Activated CD4-positive, alpha-beta T cell treated with anti-CD3 and anti-CD28 coated beads, Interleukin-2, amount 10 ng/mL, durations not matched to agents 24 days and 14 days (primary cell): ENCODE data around the gene ANKRD11. TPM values are rescaled to one million over a fixed set of nuclear protein-coding genes. Genes with fewer than 3 reads are reported as not detected.

ENCODE experiments used
- DNase-seq: peaks from one replicate; pipeline ENCODE4 v3.0.0; 2022
- H3K27ac Mint-ChIP-seq: one replicate; pipeline ENCODE4 v1.8.0; 2022; ENCODE audit warnings: mild to moderate bottlenecking, mixed read lengths
- H3K27me3 Mint-ChIP-seq: one replicate; pipeline ENCODE4 v1.8.0; 2022; ENCODE audit warnings: mixed read lengths
- H3K36me3 Mint-ChIP-seq: one replicate; pipeline ENCODE4 v1.8.0; 2022; ENCODE audit warnings: low read depth, mild to moderate bottlenecking, mixed read lengths
- H3K4me1 Mint-ChIP-seq: one replicate; pipeline ENCODE4 v1.8.0; 2021; ENCODE audit warnings: mixed read lengths
- H3K4me3 Mint-ChIP-seq: one replicate; pipeline ENCODE4 v1.8.0; 2022; ENCODE audit warnings: mild to moderate bottlenecking, moderate library complexity, mixed read lengths
- H3K9me3 Mint-ChIP-seq: one replicate; pipeline ENCODE4 v1.8.0; 2021; ENCODE audit warnings: mixed read lengths
- intact Hi-C: fragments of 100-400 bp; cut with micrococcal nuclease; formaldehyde crosslinking; loops from one replicate; pipeline ENCODE4 v1.15.1; 2023
- total RNA-seq: library from RNA; stranded (reverse); gene quantifications from 2 replicates; pipeline ENCODE4 v1.2.3, GENCODE V29; 2022

Gene ANKRD11
- total RNA-seq, 1 donor from 2014 or later: 152 TPM

DNA sequence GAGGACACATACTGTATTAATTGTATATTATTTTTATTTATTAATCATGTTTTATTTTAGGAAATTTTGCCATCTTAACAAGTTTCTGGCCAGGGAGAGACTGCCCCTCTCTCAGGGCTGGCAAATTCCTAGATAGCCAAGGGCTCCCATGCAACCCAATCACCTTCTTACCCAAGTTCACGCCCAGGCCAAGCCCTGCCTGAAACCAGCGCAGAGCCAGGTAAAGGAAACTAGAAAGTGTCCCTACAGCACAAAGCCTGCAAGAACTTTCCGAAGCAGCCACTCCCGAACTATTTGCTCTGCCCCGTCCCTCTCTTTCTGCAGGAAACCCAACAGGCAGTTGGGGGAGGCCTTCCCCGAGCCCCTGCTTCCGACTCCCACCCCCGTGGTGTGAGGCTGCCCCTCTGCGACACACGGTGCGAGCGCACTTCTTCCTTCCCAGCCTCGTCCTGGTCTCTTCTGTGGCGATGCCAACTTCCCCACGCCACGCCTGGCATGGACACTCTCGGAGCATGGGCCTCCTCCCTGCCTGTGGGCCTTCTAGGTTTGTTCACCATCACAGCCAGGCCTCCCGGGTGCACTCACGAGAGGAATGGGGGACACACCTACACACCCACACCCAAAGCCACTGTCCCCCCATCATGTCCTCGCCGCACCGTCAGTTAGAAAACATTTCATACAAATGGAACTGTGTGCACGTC lies 172.5 kb downstream of the ANKRD11 start:
- peaks cover 24% of the 10 kb centered on the region for H3K36me3 Mint-ChIP-seq
- peak overlapping the region; percentile 96 for H3K27ac Mint-ChIP-seq
- peak overlapping the region; percentile 31 for H3K4me3 Mint-ChIP-seq
- no peaks in the 10 kb centered on the region for H3K9me3 Mint-ChIP-seq
- DNase-seq: no peak
- intact Hi-C loops: no loop called here
- H3K27me3 Mint-ChIP-seq: no peaks in the 10 kb centered on the region
- peaks cover 82% of the 10 kb centered on the region for H3K4me1 Mint-ChIP-seq

GRCh38 chr16:89317101-89317671 lies 173.2 kb downstream of the ANKRD11 start:
- H3K36me3 Mint-ChIP-seq: peaks cover 22% of the 10 kb centered on the region
- no peak for DNase-seq
- intact Hi-C loops: no loop called here
- H3K9me3 Mint-ChIP-seq: no peaks in the 10 kb centered on the region
- peaks cover 76% of the 10 kb centered on the region for H3K4me1 Mint-ChIP-seq
- H3K4me3 Mint-ChIP-seq: peak overlapping the region; percentile 84
- peak overlapping the region; percentile 96 for H3K27ac Mint-ChIP-seq
- H3K27me3 Mint-ChIP-seq: no peaks in the 10 kb centered on the region

GRCh38 chr16:89316701-89317100 lies 173.7 kb downstream of the ANKRD11 start:
- Mint-ChIP-seq H3K4me3 (peak overlapping the region; percentile 84), H3K9me3 (no peaks in the 10 kb centered on the region), H3K27ac (peak overlapping the region; percentile 96), H3K36me3 (peaks cover 20% of the 10 kb centered on the region), H3K27me3 (no peaks in the 10 kb centered on the region), H3K4me1 (peaks cover 71% of the 10 kb centered on the region)
- intact Hi-C loops: loop anchor here (1.0 kb wide), 1 partner anchor 8 kb away; no protein-coding TSS in a partner anchor
- no peak for DNase-seq

DNA sequence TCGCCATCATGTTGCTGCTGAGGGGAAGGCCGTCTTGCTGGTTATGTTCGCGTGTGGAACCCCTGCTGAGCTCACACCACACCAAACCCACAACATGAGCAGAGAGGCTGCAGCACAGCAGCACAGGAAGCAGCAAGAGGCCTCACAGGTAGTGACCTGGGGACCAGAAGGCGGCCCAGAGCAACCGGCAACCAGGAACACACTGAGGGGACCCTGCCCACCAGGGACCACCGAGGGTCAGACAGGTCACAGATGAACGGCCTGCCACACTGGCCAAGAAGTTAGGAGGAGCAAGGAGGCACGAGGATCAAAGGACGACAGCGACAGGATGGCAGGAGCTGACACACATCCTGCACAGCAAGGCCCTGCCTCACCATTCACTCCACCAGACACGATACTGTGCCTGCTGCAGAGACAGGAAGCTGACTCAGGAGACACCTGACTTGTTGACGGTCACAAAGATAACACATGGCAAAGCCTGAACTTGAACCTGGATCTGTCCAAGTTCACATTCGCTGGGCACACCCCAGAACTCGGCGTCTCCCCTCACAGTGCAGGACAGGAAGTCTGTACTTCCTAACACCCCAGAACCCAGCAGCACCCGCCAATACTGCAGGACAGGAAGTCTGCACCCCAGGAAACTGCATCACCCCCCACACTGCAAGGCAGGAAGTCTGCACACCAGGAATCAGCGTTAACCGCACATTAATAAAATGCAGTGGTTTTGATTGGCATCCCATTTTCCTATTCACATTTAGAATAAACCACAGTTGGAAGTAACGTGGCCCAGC lies 174.4 kb downstream of the ANKRD11 start:
- Mint-ChIP-seq H3K4me1 (peaks cover 71% of the 10 kb centered on the region), H3K36me3 (peaks cover 25% of the 10 kb centered on the region), H3K4me3 (peak overlapping the region; percentile 84), H3K9me3 (no peaks in the 10 kb centered on the region), H3K27me3 (no peaks in the 10 kb centered on the region), H3K27ac (peak overlapping the region; percentile 96)
- DNase-seq: peak; percentile 93
- intact Hi-C loops: loop anchor here (1.0 kb wide), 1 partner anchor 8 kb away; no protein-coding TSS in a partner anchor

DNA sequence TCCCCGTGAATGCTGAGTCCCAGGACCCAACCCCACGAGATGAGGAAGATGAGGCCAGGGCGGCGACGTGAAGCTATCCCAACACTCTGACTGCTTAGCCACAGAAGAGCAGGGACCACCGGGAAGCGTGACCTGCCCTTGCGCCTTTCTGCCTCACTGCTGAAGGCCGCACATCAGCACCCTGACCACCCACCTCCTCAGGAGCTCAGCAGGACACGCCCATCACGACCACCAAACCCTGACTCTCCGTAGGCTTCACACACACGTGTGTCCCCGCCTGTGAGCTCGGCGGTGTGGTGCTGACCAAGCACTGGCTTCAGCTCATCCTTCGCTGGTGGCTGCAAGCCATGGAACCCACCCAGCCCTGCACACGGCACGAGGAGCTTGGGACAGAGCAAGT lies 175.1 kb downstream of the ANKRD11 start:
- peaks cover 68% of the 10 kb centered on the region for H3K4me1 Mint-ChIP-seq
- no peaks in the 10 kb centered on the region for H3K27me3 Mint-ChIP-seq
- DNase-seq: no peak
- intact Hi-C loops: no loop called here
- peaks cover 29% of the 10 kb centered on the region for H3K36me3 Mint-ChIP-seq
- H3K27ac Mint-ChIP-seq: peak overlapping the region; percentile 96
- peak overlapping the region; percentile 84 for H3K4me3 Mint-ChIP-seq
- no peaks in the 10 kb centered on the region for H3K9me3 Mint-ChIP-seq

DNA sequence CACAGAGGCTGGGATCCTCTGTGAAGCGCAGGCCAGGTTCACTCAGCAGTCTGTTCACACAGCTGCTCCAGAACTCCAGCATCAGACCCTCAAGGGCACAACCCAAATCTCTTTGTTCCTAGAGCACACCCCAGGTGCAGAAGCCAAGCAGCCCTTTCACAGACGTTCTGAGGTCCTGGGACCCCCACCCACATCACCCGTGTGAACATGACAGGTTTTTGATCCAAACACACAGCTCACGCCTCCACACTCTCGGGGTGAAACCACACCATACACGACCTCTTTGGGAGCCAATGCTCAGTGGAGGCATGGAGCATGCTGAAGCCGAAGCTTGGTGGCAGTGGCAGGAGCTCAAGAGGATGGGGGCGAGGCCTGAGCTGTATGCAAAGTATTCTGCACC lies 175.5 kb downstream of the ANKRD11 start:
- H3K36me3 Mint-ChIP-seq: peaks cover 31% of the 10 kb centered on the region
- H3K4me1 Mint-ChIP-seq: peaks cover 68% of the 10 kb centered on the region
- peak overlapping the region; percentile 96 for H3K27ac Mint-ChIP-seq
- H3K27me3 Mint-ChIP-seq: no peaks in the 10 kb centered on the region
- no peak for DNase-seq
- intact Hi-C loops: no loop called here
- peak overlapping the region; percentile 84 for H3K4me3 Mint-ChIP-seq
- H3K9me3 Mint-ChIP-seq: no peaks in the 10 kb centered on the region

GRCh38 chr16:89314357-89314756 lies 176.0 kb downstream of the ANKRD11 start:
- Mint-ChIP-seq H3K36me3 (peaks cover 31% of the 10 kb centered on the region), H3K4me3 (peak overlapping the region; percentile 84), H3K27me3 (no peaks in the 10 kb centered on the region), H3K4me1 (peaks cover 67% of the 10 kb centered on the region), H3K9me3 (no peaks in the 10 kb centered on the region), H3K27ac (peak overlapping the region; percentile 96)
- peak; percentile 82 for DNase-seq
- intact Hi-C loops: no loop called here

- Mint-ChIP-seq H3K4me1 (peaks cover 69% of the 10 kb centered on the region), H3K27me3 (no peaks in the 10 kb centered on the region), H3K36me3 (peaks cover 34% of the 10 kb centered on the region), H3K4me3 (peak overlapping the region; percentile 84), H3K27ac (no peak overlapping the region), H3K9me3 (no peaks in the 10 kb centered on the region)
- intact Hi-C loops: no loop called here
- DNase-seq: no peak
These were observed 176.8 kb downstream of the ANKRD11 start for GRCh38 chr16:89313583-89313982.

DNA sequence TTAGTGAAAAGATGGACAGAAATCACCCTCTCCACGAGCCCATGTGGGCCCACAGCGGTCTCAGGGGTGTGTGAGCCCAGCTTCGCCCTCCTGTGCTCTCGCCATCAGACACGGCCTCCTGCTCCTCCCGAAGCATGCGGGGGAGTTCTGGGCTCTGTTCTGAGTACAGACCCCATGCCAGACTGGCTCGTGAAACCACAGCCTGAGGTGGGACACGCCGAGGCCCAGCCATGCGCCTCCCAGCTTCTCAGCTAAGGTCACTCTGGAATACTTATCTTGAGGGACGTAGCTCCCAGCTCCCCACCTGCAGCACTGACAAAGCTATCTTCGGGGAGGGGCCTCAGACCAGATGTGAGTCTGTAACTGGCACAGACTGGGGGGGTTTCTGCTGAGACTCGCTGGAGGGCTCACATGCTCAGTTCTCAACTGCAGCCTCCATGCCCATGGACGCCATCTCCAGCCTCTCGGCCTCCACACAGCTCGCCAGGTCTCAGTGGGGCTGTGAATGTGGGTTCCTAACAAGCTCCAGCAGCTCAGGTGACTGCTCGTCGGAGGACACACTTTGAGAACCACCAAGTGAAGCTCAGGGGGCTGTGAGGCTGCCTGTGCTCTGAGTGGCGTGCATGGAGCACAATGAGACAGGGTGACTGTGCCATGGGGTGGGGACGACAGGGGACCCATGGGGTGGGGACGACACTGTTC lies 177.6 kb downstream of the ANKRD11 start:
- peak overlapping the region; percentile 8 for H3K27ac Mint-ChIP-seq
- intact Hi-C loops: no loop called here
- DNase-seq: no peak
- H3K4me1 Mint-ChIP-seq: peaks cover 68% of the 10 kb centered on the region
- no peaks in the 10 kb centered on the region for H3K9me3 Mint-ChIP-seq
- no peaks in the 10 kb centered on the region for H3K27me3 Mint-ChIP-seq
- peaks cover 38% of the 10 kb centered on the region for H3K36me3 Mint-ChIP-seq
- H3K4me3 Mint-ChIP-seq: no peak overlapping the region

GRCh38 chr16:89312194-89312593 lies 178.2 kb downstream of the ANKRD11 start:
- DNase-seq: no peak
- Mint-ChIP-seq H3K4me3 (no peak overlapping the region), H3K9me3 (no peaks in the 10 kb centered on the region), H3K36me3 (peaks cover 39% of the 10 kb centered on the region), H3K27me3 (no peaks in the 10 kb centered on the region), H3K4me1 (peaks cover 65% of the 10 kb centered on the region), H3K27ac (peak overlapping the region; percentile 36)
- intact Hi-C loops: no loop called here

GRCh38 chr16:89311636-89312035 lies 178.7 kb downstream of the ANKRD11 start:
- H3K36me3 Mint-ChIP-seq: peaks cover 39% of the 10 kb centered on the region
- H3K27me3 Mint-ChIP-seq: no peaks in the 10 kb centered on the region
- H3K4me1 Mint-ChIP-seq: peaks cover 62% of the 10 kb centered on the region
- no peak overlapping the region for H3K4me3 Mint-ChIP-seq
- H3K27ac Mint-ChIP-seq: peak overlapping the region; percentile 5
- H3K9me3 Mint-ChIP-seq: no peaks in the 10 kb centered on the region
- no peak for DNase-seq
- intact Hi-C loops: no loop called here

DNA sequence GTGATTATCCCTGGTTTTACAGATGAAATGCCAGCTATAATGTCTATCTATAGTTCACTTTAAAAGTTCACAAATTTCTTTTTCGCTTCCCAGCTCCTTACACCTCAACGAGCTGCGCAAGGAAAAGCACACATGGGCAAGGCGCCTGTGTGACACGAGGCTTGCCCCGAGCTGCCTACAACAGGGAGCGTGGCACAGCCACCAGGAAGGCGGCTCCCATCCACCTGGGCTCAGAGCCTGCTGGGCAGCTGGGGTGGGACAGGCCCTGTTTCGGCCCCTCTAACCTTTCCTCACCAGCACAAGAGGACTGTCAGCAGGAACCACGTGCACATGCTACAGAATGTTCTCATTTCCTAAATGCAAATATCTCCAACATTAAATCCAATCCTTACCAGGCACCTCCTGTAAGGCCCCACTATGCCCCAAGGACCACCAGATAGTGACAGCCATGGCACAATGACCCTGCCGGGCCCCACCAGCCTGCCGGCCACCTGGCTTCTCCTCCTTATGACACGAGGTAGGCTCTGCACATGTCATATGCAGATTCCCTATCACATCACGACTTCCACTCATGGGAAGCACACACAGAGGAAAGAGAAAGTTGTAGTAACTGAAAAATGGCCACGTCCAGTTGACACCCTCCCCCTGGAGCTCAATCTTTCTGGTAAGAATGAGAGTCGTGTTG lies 180.8 kb downstream of the ANKRD11 start:
- intact Hi-C loops: no loop called here
- no peak overlapping the region for H3K27ac Mint-ChIP-seq
- H3K36me3 Mint-ChIP-seq: peaks cover 34% of the 10 kb centered on the region
- H3K27me3 Mint-ChIP-seq: no peaks in the 10 kb centered on the region
- peaks cover 42% of the 10 kb centered on the region for H3K4me1 Mint-ChIP-seq
- no peak for DNase-seq
- H3K9me3 Mint-ChIP-seq: no peaks in the 10 kb centered on the region
- H3K4me3 Mint-ChIP-seq: no peak overlapping the region
